Left lung (tissue), 14 donors: ENCODE data around the gene ZNF227. TPM values are rescaled to one million over a fixed set of nuclear protein-coding genes. Genes with fewer than 3 reads are reported as not detected.
"Not testable (repeated sequence)": the region's sequence is repeated elsewhere in the genome, so short reads cannot be mapped to it uniquely, and the experiment has no call there.

Source experiments
- ATAC-seq: fragments of 200-7000 bp; cut with Tn5 transposase; one replicate; pipeline ENCODE4 v1.9.1; 2020; ENCODE audit warnings: moderate library complexity
- DNase-seq, 4 donors: peaks; one replicate each; pipeline ENCODE4 v3.0.0-alpha.2; 2013 to 2020
- H3K27ac ChIP-seq, 2 donors: fragments of 200-600 bp; sonication (generic) in 1 of 2; one replicate each; pipeline versions ENCODE4 v1.5.0 to v1.8.0; 2020 to 2021
- H3K27me3 ChIP-seq, 2 donors: fragments of 200-600 bp; sonication (generic) in 1 of 2; one replicate each; pipeline versions ENCODE4 v1.5.0 to v1.8.0; 2020 to 2021
- H3K36me3 ChIP-seq, 2 donors: fragments of 200-600 bp; sonication (generic) in 1 of 2; one replicate each; pipeline versions ENCODE4 v1.5.0 to v1.8.0; 2020 to 2021
- H3K4me1 ChIP-seq, 2 donors: fragments of 200-600 bp; one replicate each; pipeline ENCODE4 v1.8.0; 2021
- H3K4me3 ChIP-seq, 2 donors: fragments of 200-600 bp; sonication (generic) in 1 of 2; one replicate each; pipeline versions ENCODE4 v1.5.0 to v1.8.0; 2020 to 2021; ENCODE audit warnings: mild to moderate bottlenecking in 1 of 2
- H3K9me3 ChIP-seq, 2 donors: fragments of 200-600 bp; sonication (generic) in 1 of 2; one replicate each; pipeline versions ENCODE4 v1.5.0 to v1.8.0; 2020 to 2021
- intact Hi-C, 2 donors: fragments of 100-400 bp; cut with DNase I; formaldehyde crosslinking; loops; one replicate each; pipeline versions ENCODE4 v1.11.2 to v1.14.2; 2022
- long read RNA-seq, 12 donors: library from polyadenylated mRNA in 2 of 12; unstranded in 2 of 12; transcript quantifications; one replicate each; pipeline ENCODE4 v2.0.0 and lab custom pipeline, GENCODE V29; 2019 to 2026
- polyA plus RNA-seq, 6 donors: library from polyadenylated mRNA; unstranded; fragments of 120-200 nt; gene quantifications; one replicate each; pipeline ENCODE4 v1.2.1, GENCODE V29; 2013; ENCODE audit not compliant: insufficient read length in 6 of 6
- total RNA-seq, 2 donors: library from RNA; stranded (reverse); fragmentation: NEBNext Ultra II Directional; extraction: Animal tissue kit (Norgen Biotek cat#: 25700); gene quantifications; one replicate each; pipeline ENCODE4 v1.2.1, GENCODE V29; 2021
- TF ChIP-seq, protein P1 (sequence below), 2 donors: fragments of 200-600 bp; sonication (generic) in 1 of 2; IDR thresholded peaks; one replicate each; pipeline versions ENCODE4 v1.5.0 to v1.8.0; 2021; ENCODE audit warnings: antibody characterized with exemption in 2 of 2
- donor health status: DM: no; HTN: yes; CAD: no.
- donor health status: DM: no; HTN: no; CAD: no.

ZNF227 gene
- total RNA-seq (10 to 100 TPM; 13.3 to 13.8 TPM), polyA plus RNA-seq (10 to 100 TPM; 24.8 to 34.9 (median 28.6) TPM)
- long read RNA-seq, donor 1, partial matches to known transcripts: 0 of 6 reads
- long read RNA-seq, donor 1, other reads (novel, unspliced or antisense): 0 of 6 reads
- long read RNA-seq, donor 2, partial matches to known transcripts: 0 of 2 reads
- long read RNA-seq, donor 2, other reads (novel, unspliced or antisense): 0 of 2 reads
- long read RNA-seq, donor 3, partial matches to known transcripts: 0 of 2 reads
- long read RNA-seq, donor 3, other reads (novel, unspliced or antisense): 0 of 2 reads
- long read RNA-seq, donor 4: 0 reads
- long read RNA-seq, donor 5, partial matches to known transcripts: 0 of 1 reads
- long read RNA-seq, donor 5, other reads (novel, unspliced or antisense): 0 of 1 reads
- long read RNA-seq, donor 6, partial matches to known transcripts: 0 of 3 reads
- long read RNA-seq, donor 6, other reads (novel, unspliced or antisense): 0 of 3 reads
- long read RNA-seq, donor 7: 0 reads
- long read RNA-seq, donor 8, partial matches to known transcripts: 0 of 3 reads
- long read RNA-seq, donor 8, other reads (novel, unspliced or antisense): 0 of 3 reads
- long read RNA-seq, donor 9: 0 reads
- long read RNA-seq, donor 10: 0 reads
- long read RNA-seq, donor 11: 0 reads
- long read RNA-seq, donor 12, partial matches to known transcripts: 0 of 4 reads
- long read RNA-seq, donor 12, other reads (novel, unspliced or antisense): 0 of 4 reads

DNA sequence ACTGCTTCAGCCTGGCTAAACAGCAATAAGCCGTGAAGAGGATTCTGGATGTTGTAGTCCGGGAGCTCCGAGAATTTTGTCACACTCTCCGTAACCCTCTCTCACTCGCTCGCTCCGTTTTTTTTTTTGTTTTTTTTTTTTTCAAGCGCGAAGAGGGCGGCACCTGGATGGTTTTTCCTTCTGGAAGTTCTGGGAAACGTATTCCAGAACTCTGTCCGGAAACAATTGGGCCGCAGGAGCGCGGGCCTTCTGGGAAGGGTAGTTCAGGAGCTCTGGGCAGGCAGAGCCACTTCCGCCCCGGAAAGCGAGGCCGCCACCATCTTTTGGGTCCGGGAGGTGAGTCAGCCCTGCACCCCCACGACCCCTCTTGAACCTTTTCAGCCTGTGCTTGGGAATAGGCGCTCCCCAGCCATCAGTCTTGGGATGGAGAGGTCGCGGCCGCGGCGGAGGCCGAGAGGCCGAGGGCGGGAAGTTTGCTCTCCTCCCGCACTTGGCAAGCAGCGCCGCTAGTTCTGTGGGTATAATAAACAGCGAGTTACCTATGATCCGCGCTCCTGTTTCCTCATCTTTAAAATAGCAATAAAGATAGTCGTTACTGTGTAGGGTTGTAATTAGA, at the start of gene ZNF227:
ZNF227 (plus strand) TSS at position 283 of the 616 bp plus-strand sequence. CDS start 5,261 bp downstream, outside the sequence.
- Histone ChIP-seq H3K4me1 (peaks cover 0 to 11% of the 10 kb centered on the region in 2 donors), H3K36me3 (peaks cover 0 to 33% of the 10 kb centered on the region in 2 donors), H3K27me3 (no peaks in the 10 kb centered on the region), H3K4me3 (peak within 1 kb of the TSS; percentile 49 to 76), H3K27ac (peak within 1 kb of the TSS; percentile 82 to 85), H3K9me3 (peaks cover 0 to 25% of the 10 kb centered on the region in 2 donors)
- ATAC-seq: peak; percentile 99
- peak; percentile 89 to 96 (median 94) for DNase-seq
- intact Hi-C loops: no loop called here
- TF ChIP-seq, protein P1, sequence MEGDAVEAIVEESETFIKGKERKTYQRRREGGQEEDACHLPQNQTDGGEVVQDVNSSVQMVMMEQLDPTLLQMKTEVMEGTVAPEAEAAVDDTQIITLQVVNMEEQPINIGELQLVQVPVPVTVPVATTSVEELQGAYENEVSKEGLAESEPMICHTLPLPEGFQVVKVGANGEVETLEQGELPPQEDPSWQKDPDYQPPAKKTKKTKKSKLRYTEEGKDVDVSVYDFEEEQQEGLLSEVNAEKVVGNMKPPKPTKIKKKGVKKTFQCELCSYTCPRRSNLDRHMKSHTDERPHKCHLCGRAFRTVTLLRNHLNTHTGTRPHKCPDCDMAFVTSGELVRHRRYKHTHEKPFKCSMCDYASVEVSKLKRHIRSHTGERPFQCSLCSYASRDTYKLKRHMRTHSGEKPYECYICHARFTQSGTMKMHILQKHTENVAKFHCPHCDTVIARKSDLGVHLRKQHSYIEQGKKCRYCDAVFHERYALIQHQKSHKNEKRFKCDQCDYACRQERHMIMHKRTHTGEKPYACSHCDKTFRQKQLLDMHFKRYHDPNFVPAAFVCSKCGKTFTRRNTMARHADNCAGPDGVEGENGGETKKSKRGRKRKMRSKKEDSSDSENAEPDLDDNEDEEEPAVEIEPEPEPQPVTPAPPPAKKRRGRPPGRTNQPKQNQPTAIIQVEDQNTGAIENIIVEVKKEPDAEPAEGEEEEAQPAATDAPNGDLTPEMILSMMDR (IDR thresholded peaks at IDR 0.05): no peak

DNA sequence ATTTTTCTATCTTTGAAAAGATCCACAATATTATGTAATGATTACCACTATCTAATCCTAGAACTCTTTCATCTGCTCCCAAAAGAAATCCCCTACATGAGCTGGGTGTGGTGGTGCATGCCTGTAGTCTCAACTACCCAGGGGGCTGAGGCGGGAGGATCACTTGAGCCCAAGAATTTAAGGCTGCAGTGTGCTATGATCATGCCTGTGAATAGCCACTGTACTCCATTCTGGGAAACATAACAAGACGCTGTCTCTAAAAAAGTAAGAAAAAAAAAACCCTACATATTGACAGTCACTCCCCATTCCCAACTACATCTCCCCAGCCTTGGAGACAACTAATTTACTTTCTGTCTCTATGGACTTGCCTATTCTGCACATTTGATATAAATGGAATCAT, 48.5 kb upstream of the ZNF227 start:
- no peaks in the 10 kb centered on the region for H3K27me3 ChIP-seq
- no peak overlapping the region for H3K4me3 ChIP-seq
- intact Hi-C loops: no loop called here
- no peak for ATAC-seq
- peaks cover 0 to 24% of the 10 kb centered on the region in 2 donors for H3K36me3 ChIP-seq
- DNase-seq: no peak
- no peak overlapping the region for H3K27ac ChIP-seq
- TF ChIP-seq, protein P1 (IDR thresholded peaks at IDR 0.05): no peak
- peaks cover 8 to 11% of the 10 kb centered on the region in 2 donors for H3K4me1 ChIP-seq
- H3K9me3 ChIP-seq: peaks cover 0 to 76% of the 10 kb centered on the region in 2 donors

DNA sequence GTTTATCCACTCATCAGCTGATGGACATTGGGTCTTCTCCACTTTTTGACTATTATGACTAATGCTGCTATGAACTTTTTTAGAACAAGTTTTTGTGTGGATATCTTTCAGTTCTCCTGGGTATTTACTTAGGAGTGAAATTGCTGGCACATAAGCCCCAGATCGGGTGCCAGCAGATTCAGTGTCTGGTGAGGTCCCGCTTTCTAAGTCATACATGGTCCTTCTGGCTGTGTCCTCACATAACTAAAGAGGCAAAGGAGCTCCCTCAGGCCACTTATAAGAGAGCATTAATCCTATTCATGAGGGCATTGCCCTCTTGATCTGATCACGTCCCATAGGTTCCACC, 48.0 kb upstream of the ZNF227 start:
- no peak for ATAC-seq
- peaks cover 0 to 76% of the 10 kb centered on the region in 2 donors for H3K9me3 ChIP-seq
- TF ChIP-seq, protein P1 (IDR thresholded peaks at IDR 0.05): no peak
- peak overlapping the region; percentile 81 to 83 for H3K27ac ChIP-seq
- peaks cover 8 to 11% of the 10 kb centered on the region in 2 donors for H3K4me1 ChIP-seq
- peak overlapping the region; percentile 58 to 76 for H3K4me3 ChIP-seq
- intact Hi-C loops: no loop called here
- DNase-seq: peak in 1 of 4 donors; percentile 2
- H3K27me3 ChIP-seq: no peaks in the 10 kb centered on the region
- peaks cover 0 to 29% of the 10 kb centered on the region in 2 donors for H3K36me3 ChIP-seq

DNA sequence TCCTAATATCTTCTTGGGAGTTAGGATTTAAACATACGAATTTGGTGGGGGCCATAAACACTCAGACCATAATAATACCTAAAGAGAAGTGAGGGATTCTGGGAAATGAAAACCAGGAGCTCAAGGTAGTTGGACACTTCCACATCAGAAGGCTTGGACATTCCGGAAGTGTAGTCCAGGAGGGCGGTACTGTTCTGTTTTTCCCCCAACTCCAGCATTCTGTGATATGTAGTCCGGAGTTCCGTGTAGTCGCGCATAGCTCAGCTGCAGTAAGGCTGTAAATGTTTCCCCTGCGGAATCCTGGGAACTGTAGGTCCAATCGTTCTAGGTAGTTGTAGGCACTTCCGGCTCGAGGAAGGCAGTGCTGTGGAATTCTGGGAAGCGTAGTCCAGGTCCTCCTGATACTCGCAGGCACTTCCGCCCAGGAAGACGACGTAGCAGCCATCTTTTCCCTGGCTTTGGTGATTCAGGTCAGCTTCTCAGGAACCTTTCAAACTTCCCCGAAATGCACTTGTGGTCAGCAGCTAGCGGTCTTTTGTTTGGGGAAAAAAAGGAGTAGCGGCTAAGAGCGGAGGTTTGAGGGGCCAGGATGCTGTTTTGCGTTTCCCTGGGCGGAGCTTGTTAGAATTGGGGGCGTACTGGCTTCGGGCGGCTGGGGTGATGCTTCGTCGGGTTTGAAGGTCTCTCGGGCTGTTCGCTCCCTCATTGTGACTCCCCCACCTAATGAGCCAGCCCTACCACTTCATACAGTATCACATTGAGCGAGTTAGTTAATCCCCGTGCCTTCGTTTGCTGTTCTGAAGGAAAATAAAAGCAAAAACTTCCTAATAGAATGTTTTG, 47.4 kb upstream of the ZNF227 start, which contains the start of gene ZNF226:
ZNF226 (plus strand) TSS at position 428 of the 840 bp plus-strand sequence. CDS start 4,981 bp downstream, outside the sequence.
- Histone ChIP-seq H3K36me3 (peaks cover 0 to 35% of the 10 kb centered on the region in 2 donors), H3K4me1 (peaks cover 8 to 11% of the 10 kb centered on the region in 2 donors), H3K9me3 (peaks cover 0 to 76% of the 10 kb centered on the region in 2 donors), H3K4me3 (peak within 1 kb of the TSS; percentile 58 to 76), H3K27me3 (no peaks in the 10 kb centered on the region), H3K27ac (peak within 1 kb of the TSS; percentile 81 to 83)
- DNase-seq (peak; percentile 86 to 97 (median 94)), ATAC-seq (peak; percentile 100)
- TF ChIP-seq, protein P1 (IDR thresholded peaks at IDR 0.05): no peak
- intact Hi-C loops: no loop called here

DNA sequence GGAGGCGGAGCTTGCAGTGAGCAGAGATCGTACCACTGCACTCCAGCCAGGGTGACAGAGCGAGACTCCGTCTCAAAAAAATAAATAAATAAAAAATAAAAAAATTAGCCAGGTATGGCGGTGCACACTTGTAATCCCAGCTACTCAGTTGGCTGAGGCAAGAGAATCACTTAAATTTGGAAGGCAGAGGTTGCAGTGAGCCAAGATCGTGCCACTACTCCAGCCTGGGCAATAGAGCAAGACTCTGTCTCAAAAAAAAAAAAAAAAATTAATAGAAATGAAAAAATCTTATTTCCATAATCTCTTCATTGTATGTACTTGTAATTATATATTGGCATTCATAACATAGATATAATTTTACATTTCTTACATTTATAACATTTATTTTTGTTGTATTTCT, 41.7 kb upstream of the ZNF227 start:
- H3K27me3 ChIP-seq, DNase-seq, H3K27ac ChIP-seq, intact Hi-C loops, H3K4me1 ChIP-seq, ATAC-seq, H3K4me3 ChIP-seq: not testable (repeated sequence)
- Histone ChIP-seq H3K36me3 (peaks cover 10 to 93% of the 10 kb centered on the region in 2 donors), H3K9me3 (peaks cover 0 to 93% of the 10 kb centered on the region in 2 donors)
